ENCODE results near the gene NFASC.

NFASC gene

GRCh38 chr1:204959374-204959773 is 88.7 kb downstream of the NFASC start:
- peaks cover 3% of the 10 kb centered on the region for H3K27me3 ChIP-seq (replicated peaks; ENCODE audit: control insufficient read depth, insufficient read depth, low read length)
- TF ChIP-seq CTCF (IDR thresholded peaks at IDR 0.05; ENCODE audit: insufficient read depth, low read length, poor library complexity, severe bottlenecking), result no peak
- no peak for DNase-seq (ENCODE audit: extremely low read depth, insufficient read length)
- H3K4me3 ChIP-seq (replicated peaks; ENCODE audit: low read depth, low read length), result no peak overlapping the region
- no peaks in the 10 kb centered on the region for H3K36me3 ChIP-seq (ENCODE audit: control insufficient read depth, insufficient read depth, low read length)

- no peak for DNase-seq (ENCODE audit: extremely low read depth, insufficient read length)
- TF ChIP-seq CTCF (IDR thresholded peaks at IDR 0.05; ENCODE audit: insufficient read depth, low read length, poor library complexity, severe bottlenecking), result no peak
- peaks cover 3% of the 10 kb centered on the region for H3K27me3 ChIP-seq (replicated peaks; ENCODE audit: control insufficient read depth, insufficient read depth, low read length)
- H3K4me3 ChIP-seq (replicated peaks; ENCODE audit: low read depth, low read length), result no peak overlapping the region
- no peaks in the 10 kb centered on the region for H3K36me3 ChIP-seq (ENCODE audit: control insufficient read depth, insufficient read depth, low read length)
These were observed 89.2 kb downstream of the NFASC start for GRCh38 chr1:204959836-204960235.

GRCh38 chr1:204960306-204961125 is 89.9 kb downstream of the NFASC start:
- DNase-seq (ENCODE audit: extremely low read depth, insufficient read length), result no peak
- no peaks in the 10 kb centered on the region for H3K36me3 ChIP-seq (ENCODE audit: control insufficient read depth, insufficient read depth, low read length)
- no peak for TF ChIP-seq CTCF (IDR thresholded peaks at IDR 0.05; ENCODE audit: insufficient read depth, low read length, poor library complexity, severe bottlenecking)
- no peak overlapping the region for H3K4me3 ChIP-seq (replicated peaks; ENCODE audit: low read depth, low read length)
- H3K27me3 ChIP-seq (replicated peaks; ENCODE audit: control insufficient read depth, insufficient read depth, low read length), result peaks cover 3% of the 10 kb centered on the region

- no peak for DNase-seq (ENCODE audit: extremely low read depth, insufficient read length)
- Histone ChIP-seq H3K4me3 (replicated peaks; ENCODE audit: low read depth, low read length) (no peak overlapping the region), H3K27me3 (replicated peaks; ENCODE audit: control insufficient read depth, insufficient read depth, low read length) (peaks cover 3% of the 10 kb centered on the region), H3K36me3 (ENCODE audit: control insufficient read depth, insufficient read depth, low read length) (no peaks in the 10 kb centered on the region)
- TF ChIP-seq CTCF (IDR thresholded peaks at IDR 0.05; ENCODE audit: insufficient read depth, low read length, poor library complexity, severe bottlenecking), result no peak
These were observed 91.2 kb downstream of the NFASC start for GRCh38 chr1:204961765-204962419.

GRCh38 chr1:204962742-204963632 is 92.3 kb downstream of the NFASC start:
- Histone ChIP-seq H3K27me3 (replicated peaks; ENCODE audit: control insufficient read depth, insufficient read depth, low read length) (peaks cover 3% of the 10 kb centered on the region), H3K36me3 (ENCODE audit: control insufficient read depth, insufficient read depth, low read length) (no peaks in the 10 kb centered on the region), H3K4me3 (replicated peaks; ENCODE audit: low read depth, low read length) (no peak overlapping the region)
- DNase-seq (ENCODE audit: extremely low read depth, insufficient read length), result peak; percentile 23
- TF ChIP-seq CTCF (IDR thresholded peaks at IDR 0.05; ENCODE audit: insufficient read depth, low read length, poor library complexity, severe bottlenecking), result no peak
